HepG2 (cell line): ENCODE results near the gene EDNRA. TPM values are rescaled to one million over a fixed set of nuclear protein-coding genes. Genes with fewer than 3 reads are reported as not detected.

Source experiments
- ATAC-seq: fragments of 200-7000 bp; cut with Tn5 transposase; 3 replicates; pipeline ENCODE4 v1.9.1; 2020; ENCODE audit warnings: mild to moderate bottlenecking, moderate library complexity
- BruUV-seq: library from RNA; stranded (reverse); fragments of 400-500 nt; replicated peaks from 2 replicates; lab custom pipeline; 2021; lab: Mats Ljungman, UMichigan
- CTCF ChIA-PET: fragments of 300-600 bp; formaldehyde crosslinking; extraction: SDS; loops from one replicate; lab custom pipeline; 2021; ENCODE audit warnings: low total read pairs, inconsistent platforms, low intra/inter-chr PET ratio; lab: Yijun Ruan, JAX
- POLR2A ChIA-PET: fragments of 350-600 bp; sonication (Branson Sonifier 250); formaldehyde crosslinking; loops from one replicate; lab custom pipeline; 2020; ENCODE audit warnings: antibody characterized with exemption, inconsistent platforms; lab: Yijun Ruan, JAX
- DNase-seq: peaks from one replicate; pipeline ENCODE4 v3.0.0-alpha.2; 2015; ENCODE audit warnings: low spot score
- FAIRE-seq: peaks from 3 replicates; lab custom pipeline; 2011; peaks lifted over from hg19 to GRCh38; lab: Jason Lieb, UNC
- H2AFZ ChIP-seq: one replicate; pipeline ENCODE4 v1.6.1; 2011; ENCODE audit warnings: low read length, inconsistent platforms
- H3K27ac ChIP-seq: fragments of 300-600 bp; 3 replicates; pipeline ENCODE4 v1.8.0; 2011; ENCODE audit warnings: mixed run types, mild to moderate bottlenecking, mixed read lengths, low read length, inconsistent platforms; ENCODE audit not compliant: insufficient read depth; ENCODE audit errors: extremely low read length
- H3K27me3 ChIP-seq, 2 experiments: fragments of 200-600 bp in 1 of 2; 2 replicates in 1 of 2; 3 replicates in 1 of 2; pipeline versions ENCODE4 v1.6.0 to v1.8.0; 2011; ENCODE audit warnings: low read length in 2 of 2, mild to moderate bottlenecking in 2 of 2, moderate library complexity in 2 of 2, inconsistent platforms in 1 of 2; ENCODE audit not compliant: insufficient read depth in 2 of 2, control insufficient read depth in 1 of 2
- H3K36me3 ChIP-seq, 2 experiments: fragments of 200-600 bp in 1 of 2; replicated peaks in 1 of 2; 2 replicates in 1 of 2; 3 replicates in 1 of 2; pipeline versions ENCODE4 v1.5.1 to v1.8.0; 2011; ENCODE audit warnings: low read length in 2 of 2, inconsistent platforms in 1 of 2; ENCODE audit not compliant: insufficient read depth in 2 of 2, control insufficient read depth in 1 of 2
- H3K4me1 ChIP-seq: 2 replicates; pipeline ENCODE4 v1.5.1; 2012; ENCODE audit warnings: low read length, inconsistent platforms; ENCODE audit not compliant: insufficient read depth
- H3K4me2 ChIP-seq: 2 replicates; pipeline ENCODE4 v1.6.0; 2011; ENCODE audit warnings: low read depth, low read length, inconsistent platforms
- H3K4me3 ChIP-seq, 3 experiments: fragments of 200-600 bp in 1 of 3; sonication (generic), shearing (Covaris generic) in 1 of 3; replicated peaks in 1 of 3; 2 replicates each; pipeline ENCODE4 v1.5.1; 2011 to 2016; ENCODE audit warnings: low read length in 3 of 3, inconsistent platforms in 2 of 3, low read depth in 2 of 3, mild to moderate bottlenecking in 2 of 3, control low read depth in 1 of 3, mixed read lengths in 1 of 3; ENCODE audit not compliant: insufficient read depth in 1 of 3
- H3K79me2 ChIP-seq: one replicate; pipeline ENCODE4 v1.6.1; 2011; ENCODE audit warnings: low read length, inconsistent platforms; ENCODE audit not compliant: insufficient read depth
- H3K9ac ChIP-seq: 2 replicates; pipeline ENCODE4 v1.6.0; 2011; ENCODE audit warnings: mild to moderate bottlenecking, low read depth, low read length, inconsistent platforms; ENCODE audit not compliant: insufficient read depth
- H3K9me3 ChIP-seq: 2 replicates; pipeline ENCODE4 v1.5.1; 2012; ENCODE audit warnings: mild to moderate bottlenecking, low read length
- H4K20me1 ChIP-seq: 2 replicates; pipeline ENCODE4 v1.6.0; 2011; ENCODE audit warnings: inconsistent platforms, mild to moderate bottlenecking, low read length, moderate library complexity; ENCODE audit not compliant: insufficient read depth
- ARNT ChIP-seq: fragments of 450-650 bp; IDR thresholded peaks from 2 replicates; pipeline ENCODE4 v1.6.1; 2017
- DNMT1 ChIP-seq: sonication (generic); formaldehyde crosslinking; IDR thresholded peaks from 2 replicates; pipeline ENCODE4 v1.5.1; 2020; ENCODE audit warnings: mild to moderate bottlenecking, missing genetic modification reagents
- HDAC6 ChIP-seq: fragments of 200-600 bp; sonication (generic); IDR thresholded peaks from 2 replicates; pipeline ENCODE4 v1.7.0; 2017; ENCODE audit warnings: mild to moderate bottlenecking, antibody characterized with exemption, low read length, low read depth
- NFE2L2 ChIP-seq: fragments of 150-350 bp; IDR thresholded peaks from 2 replicates; pipeline ENCODE4 v1.6.1; 2014; ENCODE audit warnings: low read length
- RAD51 ChIP-seq: fragments of 450-650 bp; IDR thresholded peaks from 2 replicates; pipeline ENCODE4 v1.6.1; 2016; ENCODE audit warnings: borderline replicate concordance
- SMYD3 ChIP-seq: sonication (generic); formaldehyde crosslinking; IDR thresholded peaks from 2 replicates; pipeline ENCODE4 v1.8.1; 2023; ENCODE audit warnings: mild to moderate bottlenecking, missing genetic modification reagents
- ZBTB3 ChIP-seq: sonication (generic); formaldehyde crosslinking; IDR thresholded peaks from 2 replicates; pipeline ENCODE4 v1.4.0; 2020; ENCODE audit warnings: low read depth, mild to moderate bottlenecking, moderate library complexity, missing genetic modification reagents, borderline replicate concordance
- ZNF253 ChIP-seq: sonication (generic); formaldehyde crosslinking; IDR thresholded peaks from 2 replicates; pipeline ENCODE4 v1.8.0; 2022; ENCODE audit warnings: mild to moderate bottlenecking, missing genetic modification reagents, borderline replicate concordance
- ZNF546 ChIP-seq: sonication (generic); formaldehyde crosslinking; conservative IDR thresholded peaks from 2 replicates; pipeline ENCODE4 v1.8.1; 2023; ENCODE audit warnings: mild to moderate bottlenecking, missing genetic modification reagents
- ZNF639 ChIP-seq: conservative IDR thresholded peaks from 2 replicates; pipeline ENCODE4 v1.6.1; 2018; ENCODE audit warnings: missing genetic modification reagents
- ZNF839 ChIP-seq: sonication (generic); formaldehyde crosslinking; IDR thresholded peaks from 2 replicates; pipeline ENCODE4 v1.4.0; 2020; ENCODE audit warnings: missing genetic modification reagents, mild to moderate bottlenecking, borderline replicate concordance
- WGBS: methylation state at CpG from one replicate; pipeline ENCODE4 v1.1.6; 2017; ENCODE audit warnings: low lambda C conversion rate; 5-methylcytosine and 5-hydroxymethylcytosine counted together
- in situ Hi-C: cut with HindIII; loops from 2 replicates; pipeline ENCODE4 v1.10.0; 2017; ENCODE audit warnings: low pct_unique_long_range_greater_than_20kb; ENCODE audit not compliant: extremely low pct_ligation_motif_present
- intact Hi-C: fragments of 100-400 bp; cut with micrococcal nuclease; formaldehyde crosslinking; loops from one replicate; pipeline ENCODE4 v1.10.0; 2022; ENCODE audit not compliant: unreplicated experiment
- polyA plus RNA-seq, 8 experiments: library from polyadenylated mRNA; depleted of rRNA in 3 of 8; stranded (reverse) in 7 of 8; unstranded in 1 of 8; fragments of >200 nt; fragmentation: Illumina TruSeq in 4 of 8; extraction: Trizol in 4 of 8; gene quantifications; 2 replicates each; pipeline versions ENCODE4 v1.2.1 to v1.2.3, GENCODE V29; 2011 to 2016; ENCODE audit warnings: low read depth in 4 of 8, missing spikeins in 1 of 8, mixed read lengths in 1 of 8; ENCODE audit not compliant: insufficient read depth in 1 of 8
- total RNA-seq, 5 experiments: library from RNA; depleted of rRNA; stranded (reverse); fragments of >200 nt; fragmentation: Illumina TruSeq; extraction: Trizol; gene quantifications; 2 replicates each; pipeline ENCODE4 v1.2.3, GENCODE V29; 2016; ENCODE audit warnings: low read depth in 1 of 5

The EDNRA gene
- total and polyA plus RNA-seq, 2 of the 13 experiments (the other 11 are each of a cell fraction or from before 2014, with no cell fraction given), result not detected

GRCh38 chr4:147479376-147479775 is 1.5 kb upstream of the EDNRA start:
- in situ Hi-C loops (no loop called here), intact Hi-C loops (no loop called here)
- Histone ChIP-seq H3K27me3 (peaks cover 2 to 26% of the 10 kb centered on the region in 2 experiments; a peak in 2 of 5 replicates), H2AFZ (no peak overlapping the region), H3K9ac (no peak overlapping the region), H3K4me3 (no peak overlapping the region), H3K9me3 (no peaks in the 10 kb centered on the region), H3K79me2 (no peaks in the 10 kb centered on the region), H3K4me1 (no peaks in the 10 kb centered on the region)
- ATAC-seq (no peak), DNase-seq (no peak), FAIRE-seq (no peak)
- CTCF ChIA-PET, result no interaction called here
- BruUV-seq, result no TSS peak
- POLR2A ChIA-PET, result no interaction called here
- 0% methylated on average over 2 of the region's 2 CpGs for WGBS
- TF ChIP-seq SMYD3, result no peak
- TF ChIP-seq RAD51, result no peak
- TF ChIP-seq ZNF639 (CRISPR knock-in tag), result no peak
- no peak for TF ChIP-seq ZNF839
- TF ChIP-seq NFE2L2, result no peak
- TF ChIP-seq ZNF253 (CRISPR knock-in tag), result no peak
- TF ChIP-seq ZNF546 (CRISPR knock-in tag), result no peak
- TF ChIP-seq ARNT, result no peak
- TF ChIP-seq ZBTB3 (CRISPR knock-in tag), result no peak
- TF ChIP-seq DNMT1 (CRISPR knock-in tag), result no peak
- TF ChIP-seq HDAC6, result no peak
- TF ChIP-seq, all 625 proteins: peak for 0
- no peak overlapping the region for H3K4me2 ChIP-seq
- H3K36me3 ChIP-seq, result no peaks in the 10 kb centered on the region
- no peak overlapping the region for H3K27ac ChIP-seq
- H4K20me1 ChIP-seq, result no peaks in the 10 kb centered on the region
